NCI-H2227 (cell line): ENCODE data around the gene KRT4.

Source experiments
- DNase-seq: peaks from one replicate; lab custom pipeline; 2025; ENCODE audit not compliant: unreplicated experiment; lab: John Stamatoyannopoulos, UW

The KRT4 gene

DNA sequence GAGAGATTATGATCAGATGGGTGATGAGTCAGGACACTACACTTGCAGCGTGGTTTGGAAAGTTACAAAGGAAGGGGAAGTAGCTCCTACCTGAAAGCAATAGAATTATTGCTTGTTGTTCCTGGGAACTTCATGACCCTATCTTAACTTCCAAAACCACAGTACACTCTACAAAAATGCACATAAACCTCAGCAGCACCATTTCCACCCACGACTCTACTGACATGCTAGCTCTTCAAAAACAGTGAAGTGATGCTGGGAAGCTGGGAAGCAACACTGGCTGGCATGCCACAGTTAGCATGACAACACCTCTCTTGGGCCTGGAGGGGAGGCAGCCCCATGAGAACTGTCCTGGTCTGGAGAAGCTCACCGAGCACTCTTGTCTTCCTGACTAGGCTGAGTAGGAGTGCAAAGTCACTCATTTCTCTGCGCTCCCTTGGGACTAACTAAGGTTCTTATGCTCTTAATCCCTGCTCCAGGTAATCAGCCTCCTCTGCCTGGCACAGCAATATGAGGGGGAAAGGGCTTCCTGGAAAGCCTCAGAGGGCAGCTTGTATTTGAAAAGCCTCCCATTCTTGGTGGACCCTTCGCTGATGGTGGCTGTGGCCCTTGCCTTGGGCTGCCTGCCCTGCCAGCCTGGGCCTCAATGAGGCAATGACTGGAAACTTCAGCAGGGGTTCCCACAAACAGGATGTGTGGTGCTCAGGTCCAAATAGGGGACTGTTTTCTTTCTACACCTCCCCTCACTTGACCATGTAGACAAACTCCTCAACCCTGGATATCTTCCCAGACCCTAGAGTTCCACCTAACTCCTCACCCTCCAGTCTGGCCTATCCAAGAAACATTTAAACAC, 19.2 kb downstream of the KRT4 start:
- DNase-seq: no peak

GRCh38 chr12:52792185-52793029, 21.5 kb downstream of the KRT4 start:
- DNase-seq: no peak

GRCh38 chr12:52791271-52792184, 22.4 kb downstream of the KRT4 start:
- DNase-seq: no peak

DNA sequence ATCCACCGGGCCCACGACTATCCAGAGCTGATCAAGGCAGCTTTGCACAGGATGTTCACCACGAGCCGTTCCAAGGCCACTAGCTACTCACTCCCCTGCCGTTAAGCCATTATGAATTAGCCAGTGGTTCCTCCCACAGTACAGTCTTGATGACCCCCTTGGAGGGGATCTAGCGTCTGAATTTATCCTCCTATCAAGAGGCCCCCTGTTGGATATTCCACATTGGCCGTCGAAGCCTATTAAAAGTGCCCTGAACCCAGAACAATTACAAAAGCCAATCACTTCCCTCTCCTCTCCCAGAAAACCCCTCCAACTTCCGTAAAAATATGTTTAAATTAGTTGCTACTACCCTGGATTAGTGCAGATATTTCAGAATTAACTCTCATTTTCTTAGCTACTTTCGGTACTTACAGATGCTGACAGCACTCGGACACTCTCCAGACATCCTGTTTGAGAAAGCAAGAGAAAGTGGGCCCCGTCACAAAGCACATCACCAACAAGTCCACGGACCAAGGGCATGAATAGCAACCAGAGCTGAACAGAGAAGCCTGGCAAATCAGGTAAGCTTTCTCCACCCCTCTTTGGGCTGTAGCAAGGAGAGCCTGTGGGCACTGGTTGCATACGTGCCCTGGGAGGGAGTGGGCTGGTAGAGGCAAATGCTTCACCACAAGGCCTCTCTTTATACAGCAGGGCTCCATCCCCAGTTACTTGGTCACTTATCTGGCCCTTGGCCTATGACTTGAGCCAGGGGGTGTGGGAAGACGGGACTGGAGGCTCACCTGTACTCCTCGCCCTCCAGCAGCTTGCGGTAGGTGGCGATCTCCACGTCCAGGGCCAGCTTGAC, 23.3 kb downstream of the KRT4 start:
- no peak for DNase-seq

DNA sequence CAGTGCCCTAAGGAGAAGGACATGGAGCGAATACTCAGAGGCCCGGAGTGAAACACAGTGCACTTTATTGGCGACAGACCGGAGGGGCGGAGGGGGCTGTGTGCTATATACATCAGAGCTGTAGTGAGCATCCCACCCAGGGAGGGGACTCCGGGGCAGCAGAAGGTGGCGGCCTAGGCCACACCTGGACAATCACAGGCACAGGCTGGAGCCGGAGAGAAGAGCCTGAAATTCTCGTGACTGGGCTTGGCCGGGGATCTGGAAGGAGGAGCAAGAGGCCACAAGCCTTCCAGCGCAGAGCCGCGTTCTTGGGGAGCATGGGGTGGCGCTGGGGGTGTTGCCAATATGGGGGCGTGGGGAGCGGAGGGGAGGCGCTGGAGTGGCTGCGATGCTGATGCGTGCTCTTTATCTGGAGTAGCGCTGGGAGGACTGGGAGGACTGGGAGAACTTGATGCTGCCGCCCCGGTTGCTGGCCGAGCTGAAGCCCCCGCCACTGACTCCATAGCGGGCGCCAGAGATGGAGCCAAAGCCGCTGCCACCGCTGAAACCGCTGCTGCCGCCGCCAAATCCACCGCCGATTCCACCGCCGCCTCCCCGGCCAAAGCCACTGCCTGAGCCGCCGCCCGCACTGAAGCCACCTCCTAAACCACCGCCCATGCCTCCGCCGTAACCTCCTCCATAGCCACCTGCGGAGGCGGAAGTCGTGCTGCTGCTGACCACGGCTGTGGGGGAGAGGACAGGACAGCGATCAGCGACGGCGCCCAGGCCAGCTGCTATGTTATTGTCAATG, 24.1 kb downstream of the KRT4 start:
- no peak for DNase-seq

- no peak for DNase-seq
These were observed 24.9 kb downstream of the KRT4 start for GRCh38 chr12:52788876-52789636.

DNA sequence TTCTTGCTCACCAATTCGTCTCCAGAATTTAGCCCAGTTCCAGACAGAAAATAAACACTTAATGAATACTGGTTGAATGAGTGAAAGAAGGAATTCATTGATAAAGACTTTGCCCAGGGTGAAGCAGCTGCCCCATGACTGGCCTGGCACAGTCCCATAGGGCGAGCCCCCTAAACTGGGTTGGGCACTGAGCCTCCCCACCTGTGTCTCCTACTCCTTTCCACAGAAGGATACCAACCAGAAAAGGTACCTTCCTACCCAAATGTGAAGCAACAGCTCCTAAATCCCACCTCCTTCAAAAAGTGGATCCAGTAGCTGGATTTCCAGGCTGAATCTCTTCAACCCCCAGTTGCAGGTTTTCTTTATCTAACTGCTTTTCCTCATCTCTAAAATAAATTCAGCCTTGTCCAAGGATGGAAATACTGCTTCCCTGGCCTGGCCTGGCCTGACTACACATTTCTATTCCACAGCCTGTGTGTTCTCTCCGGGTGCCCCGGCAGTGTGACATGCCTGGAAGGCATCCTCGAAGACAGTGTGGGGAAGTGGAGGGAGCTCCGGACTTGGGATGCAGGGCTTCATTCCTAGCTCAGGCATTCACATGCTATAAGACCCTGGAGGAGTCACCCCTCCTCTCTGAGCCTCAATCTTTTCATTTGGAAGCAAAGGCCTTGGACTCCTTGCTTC, 25.6 kb downstream of the KRT4 start:
- DNase-seq: no peak

- DNase-seq: no peak
These were observed 26.4 kb downstream of the KRT4 start for GRCh38 chr12:52787324-52788191.

- DNase-seq: no peak
These were observed 29.0 kb downstream of the KRT4 start for GRCh38 chr12:52784909-52785308.

GRCh38 chr12:52783563-52784316, 30.2 kb downstream of the KRT4 start:
- no peak for DNase-seq

- no peak for DNase-seq
These were observed 31.4 kb downstream of the KRT4 start for GRCh38 chr12:52782502-52782901.

- DNase-seq: no peak
These were observed 32.4 kb downstream of the KRT4 start for GRCh38 chr12:52781399-52782082.

DNA sequence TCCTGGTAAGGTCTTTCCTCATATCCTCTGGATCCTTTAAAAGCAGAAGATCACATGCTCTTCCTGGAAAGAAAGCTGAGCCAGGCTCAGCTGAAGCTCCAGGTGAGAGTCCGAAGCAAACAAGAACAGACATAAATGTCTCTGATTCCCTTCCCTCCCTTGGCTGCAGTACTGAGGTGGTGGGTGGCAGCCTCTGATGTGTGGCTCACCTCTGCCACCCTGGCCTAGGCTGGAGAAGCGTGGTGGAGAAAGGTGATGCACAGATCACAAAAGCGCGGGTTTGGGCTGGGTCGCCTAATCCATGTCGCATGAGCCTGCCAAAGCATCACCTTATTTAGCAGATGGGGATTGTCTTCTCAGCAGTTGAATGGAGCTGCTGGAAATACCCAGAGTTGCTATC, 34.0 kb downstream of the KRT4 start:
- no peak for DNase-seq

- DNase-seq: no peak
These were observed 35.1 kb downstream of the KRT4 start for GRCh38 chr12:52778833-52779232.

- no peak for DNase-seq
These were observed 36.4 kb downstream of the KRT4 start for GRCh38 chr12:52777566-52777965.

DNA sequence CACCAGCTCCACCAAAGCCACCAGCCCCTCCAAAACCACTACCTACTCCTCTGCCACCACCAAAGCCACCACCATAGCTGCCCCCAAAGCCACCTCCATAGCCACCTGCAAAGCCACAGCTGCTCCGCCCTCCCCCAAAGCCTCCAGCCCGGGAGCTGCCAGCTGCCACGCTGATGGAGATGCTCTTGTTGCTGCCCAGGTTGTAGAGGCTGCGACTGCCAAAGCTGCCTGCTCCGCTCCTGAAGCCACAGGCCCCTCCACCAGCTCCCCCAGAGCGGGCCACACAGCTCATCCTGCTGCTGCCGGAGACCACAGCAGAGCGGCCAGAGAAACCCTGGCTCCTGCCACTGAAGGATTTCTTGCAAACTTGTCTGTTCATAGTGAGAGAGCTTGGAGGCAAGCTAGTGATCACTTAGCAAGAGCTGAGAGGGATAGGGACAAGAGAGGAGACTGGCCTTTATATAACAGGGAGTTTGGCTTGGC, 37.0 kb downstream of the KRT4 start, which contains the start of gene KRT76:
Gene KRT76, minus strand, starts transcription at position 433 of the 483 bp plus-strand sequence. Its CDS starts 54 bp downstream, at position 379.
- no peak for DNase-seq
